T-helper 22 cell (primary cell): ENCODE data around the gene GDF7.

Experiments
- DNase-seq: peaks from one replicate; pipeline ENCODE4 v3.0.0-alpha.2; 2020; ENCODE audit warnings: low read depth

Gene GDF7

DNA sequence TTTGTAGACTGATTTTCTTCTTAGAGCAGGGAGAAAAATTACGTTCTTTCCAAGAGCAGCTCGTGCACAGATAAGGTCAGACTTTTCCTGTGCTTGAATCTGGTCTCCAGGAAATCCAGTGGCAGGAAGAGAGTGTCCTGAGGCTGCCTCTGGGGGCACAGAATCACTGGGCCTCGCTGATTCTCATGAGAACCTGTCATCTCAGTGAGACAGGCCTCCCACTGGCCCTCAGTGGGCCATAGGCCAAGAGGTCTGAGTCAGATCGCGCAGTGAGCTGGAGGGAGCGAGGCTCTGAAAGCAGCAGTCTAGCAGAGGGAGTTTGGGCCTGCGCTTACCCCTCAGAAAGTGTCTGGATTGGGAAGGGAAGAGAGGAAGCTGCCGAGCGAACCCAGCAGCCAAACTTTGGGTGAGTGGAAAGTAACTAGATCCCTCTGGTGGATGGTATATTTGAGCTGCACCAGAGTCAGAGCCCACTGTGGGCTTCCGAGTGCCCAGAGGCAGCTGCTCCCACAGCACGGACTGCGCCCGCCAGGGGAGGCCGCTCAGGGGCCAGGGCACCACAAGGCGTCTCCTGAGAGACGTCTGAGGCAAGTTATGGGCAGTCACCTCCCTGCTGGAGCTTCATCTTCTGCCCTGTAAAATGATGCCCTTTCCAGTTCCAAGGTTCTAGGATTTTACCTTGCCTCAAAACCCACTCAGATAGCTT is 8.2 kb downstream of the GDF7 start:
- no peak for DNase-seq

DNA sequence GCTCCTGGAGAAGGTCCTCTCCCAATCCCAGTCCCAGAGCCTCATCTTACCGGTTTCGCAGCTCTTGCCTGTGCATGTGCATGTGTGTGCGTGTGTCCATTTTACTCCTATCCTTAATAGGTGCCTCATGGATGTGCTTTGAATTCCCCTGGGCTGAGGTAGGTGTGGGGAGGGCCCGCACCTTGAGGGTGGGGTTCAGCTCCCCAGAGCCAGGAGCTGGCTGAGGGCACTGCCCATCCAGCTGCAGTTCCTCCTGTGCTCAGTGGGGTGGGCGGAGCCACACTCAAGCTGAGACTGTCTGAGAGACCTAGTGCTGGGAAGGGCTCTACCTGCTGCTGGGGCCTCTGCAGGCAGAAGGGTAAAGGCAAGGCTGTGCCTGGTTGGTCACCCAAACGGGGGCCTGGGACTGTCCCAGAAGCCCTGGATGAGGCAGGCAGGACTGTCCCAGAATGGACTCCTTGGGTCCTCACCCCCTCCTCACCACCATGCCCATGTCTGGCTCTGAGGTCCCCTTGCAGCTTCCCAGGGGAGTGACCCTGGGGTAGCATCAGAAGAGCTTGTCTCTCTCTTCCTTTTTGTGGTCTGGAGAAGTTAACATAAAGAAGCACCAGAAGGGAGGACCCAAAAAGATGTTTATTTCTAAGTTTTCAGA is 8.9 kb downstream of the GDF7 start:
- DNase-seq = no peak

DNA sequence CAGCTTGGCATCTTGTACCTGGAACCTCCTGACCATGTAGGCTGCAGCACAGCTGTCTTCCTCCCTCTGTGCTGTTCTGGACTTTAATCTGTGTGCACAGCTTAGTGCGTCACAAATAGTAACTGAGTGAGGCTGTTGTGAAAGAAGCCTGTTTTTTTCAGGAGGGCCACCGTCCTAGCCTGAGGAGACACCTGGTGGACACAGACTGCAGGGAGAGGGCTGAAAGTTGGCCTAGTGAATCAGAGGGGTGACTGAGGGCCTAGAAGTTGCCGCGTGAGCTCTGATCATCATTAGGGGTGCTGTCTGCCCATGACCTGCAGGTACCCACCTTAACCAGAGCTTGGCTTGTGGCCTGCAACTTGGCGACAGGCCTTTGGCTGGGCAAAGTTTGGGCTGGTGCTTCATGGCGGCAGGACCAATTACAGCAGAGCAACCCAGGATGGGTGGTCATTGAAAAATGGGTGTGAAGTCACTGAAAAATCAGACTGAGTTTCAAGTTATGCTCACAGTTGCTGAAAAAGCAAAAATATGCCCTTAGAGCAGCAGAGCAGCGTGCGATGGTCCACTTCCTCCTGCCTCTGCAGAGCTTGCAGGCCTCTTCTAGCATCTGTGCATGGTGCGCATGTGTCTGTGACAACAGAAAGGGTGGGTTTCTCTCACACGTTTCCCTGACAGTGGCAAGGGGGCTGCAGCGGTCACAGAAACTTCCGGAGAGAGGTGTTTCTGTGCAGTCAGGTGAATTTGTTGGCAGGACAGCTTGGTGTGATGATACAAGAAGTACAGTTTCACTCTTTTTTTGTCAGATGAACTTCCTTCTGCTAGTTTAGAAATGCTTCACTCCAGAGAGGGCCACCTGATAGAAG is 9.6 kb downstream of the GDF7 start:
- no peak for DNase-seq

DNA sequence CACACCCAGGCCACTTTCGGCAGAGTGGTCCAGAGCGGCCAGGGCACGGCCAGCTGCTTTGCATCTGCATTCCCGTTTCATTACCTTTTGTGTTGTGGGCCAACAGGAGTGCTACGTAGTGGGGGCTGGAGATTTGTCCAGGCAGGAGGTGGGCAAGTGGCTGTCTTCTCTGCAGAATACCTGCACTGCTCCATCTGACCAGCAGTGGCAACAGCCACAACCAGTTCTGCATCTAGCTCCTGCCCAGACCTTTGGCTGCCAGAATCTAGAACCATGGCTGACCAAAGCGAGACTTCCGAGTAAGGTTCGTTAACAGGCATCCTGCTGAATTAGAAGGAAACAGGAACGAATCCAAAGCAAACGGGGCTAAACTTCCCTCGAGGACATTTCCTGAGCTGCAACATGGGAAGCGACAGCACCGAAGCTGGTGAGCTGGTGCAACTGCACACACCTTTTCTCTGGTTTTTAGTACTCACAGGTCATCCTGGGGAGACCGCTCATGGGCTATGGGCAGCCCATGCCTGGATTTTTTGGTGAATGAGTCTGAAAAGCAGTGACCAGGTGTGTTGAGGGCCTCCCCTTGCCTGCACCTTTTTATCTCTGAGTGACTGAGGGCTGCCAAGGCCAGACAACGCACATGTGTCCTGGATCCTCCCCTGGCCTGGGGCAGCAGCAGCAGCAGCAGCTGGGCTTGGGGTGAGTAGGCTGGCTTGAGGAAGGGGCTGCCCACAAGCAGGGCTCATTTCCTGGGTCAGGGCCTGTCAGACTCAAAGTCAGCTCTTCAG is 10.5 kb downstream of the GDF7 start:
- DNase-seq = no peak

DNA sequence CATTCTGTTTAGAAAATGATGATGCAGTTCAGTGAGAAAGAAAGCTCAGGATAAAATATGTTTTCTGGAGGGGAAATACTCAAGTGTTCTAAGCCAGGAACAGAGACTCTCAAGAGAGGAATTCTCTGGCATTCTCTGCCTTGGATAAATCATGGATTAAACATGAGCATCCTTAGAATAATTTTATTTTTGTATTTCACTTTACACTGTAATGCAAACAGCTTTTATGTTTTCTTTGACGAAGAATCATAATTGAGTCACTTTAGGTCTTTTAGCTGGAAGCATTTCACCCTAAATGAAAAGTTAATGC is 11.1 kb downstream of the GDF7 start:
- DNase-seq = no peak

DNA sequence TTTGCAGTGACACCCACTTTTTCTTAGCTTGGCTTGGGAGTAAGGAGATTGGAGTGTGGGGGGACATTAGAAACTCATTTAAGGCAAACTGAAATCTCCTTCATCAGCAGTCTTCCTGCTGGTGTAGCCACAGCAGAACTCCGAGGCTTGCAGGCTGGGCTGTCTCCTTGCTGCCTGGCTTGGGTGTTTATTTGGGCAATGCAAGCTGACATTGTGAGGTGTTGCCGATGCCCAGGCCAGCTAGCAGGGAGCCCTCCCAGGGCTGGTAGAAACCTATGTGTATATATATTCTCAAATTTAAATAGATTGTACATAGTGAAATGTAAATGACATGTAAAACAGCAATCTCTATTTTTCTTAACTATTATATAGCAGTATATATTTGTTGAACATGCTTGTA is 11.8 kb downstream of the GDF7 start:
- DNase-seq = no peak

DNA sequence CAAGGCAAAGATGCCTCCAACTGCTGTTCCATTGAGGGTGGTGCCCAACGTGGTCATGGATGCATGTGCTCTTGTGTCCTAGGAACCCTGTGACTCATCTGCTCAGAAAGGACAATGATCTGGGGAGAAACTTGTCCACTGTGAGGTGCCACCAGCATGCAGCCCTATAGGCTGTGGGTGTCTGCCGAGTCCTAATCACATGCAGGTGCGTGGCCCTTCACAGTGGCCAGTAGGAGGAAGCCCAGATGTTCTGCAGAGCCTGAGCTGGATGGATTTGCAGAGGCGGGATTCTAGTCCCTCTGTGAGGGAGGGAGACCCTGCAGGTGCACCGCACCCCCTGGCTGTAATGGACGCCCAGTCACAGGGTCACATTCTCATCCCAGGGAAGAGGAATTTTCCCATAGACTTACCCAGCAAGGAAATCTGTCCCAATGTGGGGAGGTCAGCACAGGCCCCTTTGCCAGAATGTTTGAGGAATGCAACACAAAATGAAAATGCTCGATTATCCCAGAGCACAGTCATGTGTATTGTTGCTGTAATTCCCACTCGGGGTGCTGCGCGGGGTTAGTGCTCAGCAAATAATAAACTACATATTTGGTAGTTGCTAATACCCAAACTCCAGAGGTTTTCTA is 13.9 kb downstream of the GDF7 start:
- no peak for DNase-seq

DNA sequence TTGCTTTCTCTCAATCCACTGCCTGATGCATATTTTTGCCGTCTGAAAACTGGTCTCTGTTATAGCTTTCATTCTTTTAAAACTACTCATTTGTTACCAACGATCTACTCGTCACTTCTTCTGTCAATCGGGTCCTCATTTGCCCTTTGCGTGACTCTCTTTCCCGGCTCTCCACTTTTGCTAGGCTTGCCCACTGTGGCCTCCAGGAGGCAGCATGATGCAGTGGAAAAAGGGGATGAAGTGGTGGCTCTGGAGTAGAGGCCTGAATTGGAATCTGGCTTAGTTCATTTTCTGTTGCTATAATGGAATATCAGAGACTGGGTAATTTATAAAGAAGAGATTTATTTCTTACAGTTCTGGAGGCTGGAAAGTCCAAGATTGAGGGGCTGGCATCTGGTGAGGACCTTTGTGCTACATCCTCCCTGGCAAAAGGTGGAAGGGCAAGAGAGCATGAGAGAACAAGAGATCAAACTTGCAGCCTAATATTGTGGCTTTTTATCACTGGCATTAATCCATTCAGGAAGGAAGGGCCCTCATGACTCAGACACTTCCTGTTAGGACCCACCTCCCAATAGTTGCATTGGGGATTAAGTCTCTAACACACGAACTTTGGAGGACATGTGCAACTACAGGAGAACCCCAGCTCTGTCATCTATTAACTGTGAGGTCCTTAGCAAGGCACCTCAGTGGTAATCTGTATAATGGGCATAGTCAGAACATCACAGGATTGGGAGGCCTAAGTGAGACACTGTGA is 15.4 kb downstream of the GDF7 start:
- no peak for DNase-seq

DNA sequence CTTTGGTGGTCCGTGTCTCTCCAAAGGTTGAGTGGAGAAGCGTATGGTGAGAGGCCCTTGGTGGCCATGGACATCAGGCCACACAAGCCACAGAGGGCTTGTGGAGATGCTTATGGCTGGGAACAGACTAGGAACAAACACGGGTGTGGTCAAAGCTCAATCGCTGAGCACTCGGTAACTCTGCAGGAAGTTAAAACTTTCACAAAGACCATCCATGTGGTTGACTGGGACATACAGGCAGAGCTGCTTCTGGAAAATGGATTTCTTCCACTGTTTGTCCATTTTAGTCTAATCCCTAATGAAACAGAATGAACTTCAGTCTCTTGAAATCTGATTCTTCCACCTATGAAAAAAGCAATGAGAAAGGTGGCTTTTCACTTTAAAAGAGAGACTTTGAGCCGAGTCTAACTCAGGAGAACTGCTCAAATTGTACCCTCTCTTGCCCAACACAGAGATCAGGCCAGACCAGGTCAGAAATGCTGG is 17.7 kb downstream of the GDF7 start:
- no peak for DNase-seq

DNA sequence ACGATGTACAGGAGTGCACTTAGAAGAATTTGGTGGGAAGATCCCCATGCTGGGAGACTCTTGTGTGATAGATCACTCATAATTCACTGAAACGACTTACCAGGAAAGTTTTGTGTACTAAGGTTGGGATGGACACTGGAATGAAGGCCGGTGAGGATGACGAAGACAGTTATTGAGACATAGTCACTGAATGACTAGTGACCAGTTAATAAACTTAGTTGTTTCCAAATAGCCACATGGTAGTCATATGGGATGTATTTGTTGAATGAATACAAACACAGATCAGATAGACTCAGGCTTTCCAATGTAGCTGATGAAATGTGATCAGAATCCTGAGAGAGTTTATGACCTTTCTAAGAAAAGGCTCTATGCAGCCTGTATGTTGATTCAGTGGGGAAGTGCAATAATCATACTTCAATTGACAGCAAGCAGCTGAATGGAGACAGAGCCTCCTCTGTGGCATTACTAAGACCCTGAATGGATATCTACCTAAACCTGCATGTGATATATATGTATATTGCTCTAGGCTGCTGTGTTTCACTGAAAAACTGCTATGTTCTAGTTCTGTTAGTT is 20.4 kb downstream of the GDF7 start:
- no peak for DNase-seq

DNA sequence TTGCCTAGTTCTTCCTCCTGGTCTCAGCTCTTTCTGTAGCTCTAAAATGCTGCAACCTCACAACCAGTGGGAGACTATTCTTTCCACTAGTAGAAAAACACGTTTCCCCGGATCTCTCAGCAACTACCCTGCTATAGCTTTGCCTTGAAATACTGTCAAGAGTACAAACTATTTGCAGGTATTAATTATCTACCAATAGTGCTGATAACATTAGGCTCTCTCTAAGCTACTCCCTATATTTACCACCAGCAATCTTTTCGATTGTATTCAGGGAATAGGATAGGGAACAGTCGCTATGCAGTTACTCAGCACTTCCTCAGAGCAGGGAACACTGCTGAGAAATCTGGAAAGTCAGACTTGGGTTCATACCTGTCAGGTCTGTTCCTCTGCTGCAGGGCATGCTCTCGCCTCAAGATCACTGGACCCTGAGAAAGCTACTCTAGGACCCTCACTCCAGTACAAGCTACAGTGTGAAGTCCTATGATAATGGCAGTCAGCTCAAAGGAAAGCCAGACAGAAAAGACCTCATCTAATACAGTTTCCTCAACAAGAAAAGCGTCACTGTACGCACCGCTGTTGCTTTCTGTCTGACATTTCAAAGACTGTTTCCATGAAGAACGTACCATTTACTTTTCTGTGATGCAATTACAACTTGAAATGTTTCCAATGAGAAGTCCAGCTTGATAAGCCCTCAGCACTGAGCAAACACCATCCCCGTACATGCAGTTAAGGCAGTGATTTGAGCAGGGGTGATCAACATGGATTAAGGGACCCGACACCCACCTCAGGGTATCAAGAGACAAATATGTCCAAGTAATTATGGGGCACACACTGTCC is 22.7 kb downstream of the GDF7 start:
- no peak for DNase-seq

DNA sequence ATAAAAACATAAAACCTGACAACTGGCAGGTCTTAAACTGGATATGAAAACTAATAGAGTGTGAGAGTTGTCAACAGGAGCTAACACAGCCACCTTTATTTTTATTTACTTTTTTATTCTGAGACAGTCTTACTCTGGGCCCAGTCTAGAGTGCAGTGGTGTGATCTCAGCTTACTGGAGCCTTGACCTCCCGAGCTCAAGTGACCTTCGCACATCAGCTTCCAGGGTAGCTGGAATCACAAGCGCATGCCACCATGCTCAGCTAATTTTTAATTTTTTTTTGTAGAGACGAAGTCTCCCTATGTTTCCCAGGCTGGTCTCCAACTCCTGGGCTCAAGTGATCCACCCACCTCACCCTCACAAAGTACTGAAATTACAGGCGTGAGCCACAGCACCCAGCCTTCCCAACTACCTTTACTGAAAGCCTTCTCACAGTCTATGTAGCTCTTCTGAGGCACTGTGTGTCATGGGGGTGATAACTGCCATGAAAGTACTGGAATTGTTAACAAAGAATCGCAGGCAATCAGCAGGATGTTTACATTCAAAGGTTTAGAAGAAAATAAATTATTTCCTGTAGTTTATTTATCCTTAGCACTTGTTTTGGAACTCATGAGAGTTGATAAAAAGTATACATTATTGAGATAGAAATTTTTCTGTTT is 24.3 kb downstream of the GDF7 start:
- no peak for DNase-seq

DNA sequence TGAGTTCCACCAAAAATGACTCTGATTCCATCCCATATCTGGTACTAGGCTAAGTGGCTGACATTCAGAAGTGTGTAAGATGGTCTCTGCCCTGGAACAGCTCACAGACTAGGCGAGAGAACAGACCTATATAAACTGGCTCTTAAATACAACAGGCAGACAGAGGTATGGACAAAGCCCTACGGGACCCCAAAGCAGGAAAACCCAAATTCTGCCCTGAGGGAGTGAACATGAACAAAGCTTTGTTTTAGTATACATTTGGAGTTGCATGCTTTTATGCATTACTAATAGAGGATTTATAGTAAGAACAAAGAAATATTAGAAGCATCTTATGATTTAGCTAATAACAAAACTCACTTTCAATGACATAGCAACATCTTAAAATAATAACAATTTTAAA is 25.1 kb downstream of the GDF7 start:
- DNase-seq = no peak

DNA sequence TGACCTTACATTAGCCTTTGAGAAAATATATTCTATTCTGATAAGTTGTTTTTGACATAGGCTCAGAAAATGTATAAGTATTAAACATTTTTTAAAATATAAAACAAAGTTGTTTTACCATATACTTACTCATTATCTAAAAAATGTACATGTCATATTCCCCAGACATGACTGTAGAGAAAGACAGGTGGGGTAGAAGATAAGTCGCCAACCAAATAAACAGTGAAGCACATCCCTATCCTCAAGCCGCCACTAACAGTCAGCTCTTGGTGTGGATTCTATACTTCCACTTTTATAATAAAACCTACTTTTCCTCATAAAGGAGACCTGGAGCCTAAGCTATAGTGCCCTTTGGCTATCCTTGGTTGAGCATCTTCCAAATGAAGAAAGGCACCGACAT is 26.4 kb downstream of the GDF7 start:
- DNase-seq = no peak

DNA sequence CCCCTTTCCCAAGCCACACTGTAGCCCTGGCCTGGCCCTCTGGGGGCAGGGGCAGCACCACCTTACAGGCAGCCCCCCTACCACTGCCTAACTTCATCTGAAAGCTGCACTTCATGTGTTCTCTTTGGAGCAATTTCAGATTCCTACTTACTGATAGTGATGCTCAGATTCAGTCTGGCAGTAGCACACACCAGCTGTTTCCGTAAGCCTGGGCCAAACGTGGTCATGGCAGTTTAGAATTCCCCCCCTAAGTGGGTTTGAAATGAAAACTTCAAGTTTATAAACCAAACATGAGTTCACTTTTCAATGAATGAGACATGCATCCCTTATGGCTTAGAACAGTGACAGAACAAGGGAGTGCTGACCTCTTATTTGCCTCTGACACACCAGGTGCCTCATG is 29.4 kb downstream of the GDF7 start:
- DNase-seq = no peak

DNA sequence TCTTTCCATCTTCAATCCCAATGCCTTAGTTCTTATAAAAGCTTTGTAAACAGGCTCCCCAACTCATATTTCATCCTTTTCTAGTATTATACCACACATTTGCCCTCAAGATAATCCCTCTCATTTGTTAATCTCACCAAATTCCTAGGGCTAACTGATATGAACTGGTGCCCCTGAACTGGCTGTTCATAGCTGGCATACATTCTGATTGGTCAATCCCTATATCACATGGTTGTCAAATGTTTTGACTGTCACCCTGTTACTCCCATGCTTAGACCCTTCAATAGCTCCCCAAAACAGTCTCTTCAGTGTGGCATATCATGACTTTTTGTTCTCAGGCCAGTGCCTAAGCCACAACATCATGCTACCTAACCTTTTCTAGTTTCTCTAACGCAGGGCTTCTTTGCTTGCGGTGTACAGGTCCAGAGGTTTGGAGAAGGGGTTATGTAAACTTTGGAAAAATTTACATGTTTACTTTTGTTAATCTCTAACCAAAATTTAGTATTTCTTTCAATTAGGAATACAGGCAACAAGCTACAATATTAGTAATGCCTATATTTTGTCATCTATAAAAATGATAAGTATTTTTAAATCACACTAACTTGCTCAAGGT is 30.5 kb downstream of the GDF7 start:
- no peak for DNase-seq

DNA sequence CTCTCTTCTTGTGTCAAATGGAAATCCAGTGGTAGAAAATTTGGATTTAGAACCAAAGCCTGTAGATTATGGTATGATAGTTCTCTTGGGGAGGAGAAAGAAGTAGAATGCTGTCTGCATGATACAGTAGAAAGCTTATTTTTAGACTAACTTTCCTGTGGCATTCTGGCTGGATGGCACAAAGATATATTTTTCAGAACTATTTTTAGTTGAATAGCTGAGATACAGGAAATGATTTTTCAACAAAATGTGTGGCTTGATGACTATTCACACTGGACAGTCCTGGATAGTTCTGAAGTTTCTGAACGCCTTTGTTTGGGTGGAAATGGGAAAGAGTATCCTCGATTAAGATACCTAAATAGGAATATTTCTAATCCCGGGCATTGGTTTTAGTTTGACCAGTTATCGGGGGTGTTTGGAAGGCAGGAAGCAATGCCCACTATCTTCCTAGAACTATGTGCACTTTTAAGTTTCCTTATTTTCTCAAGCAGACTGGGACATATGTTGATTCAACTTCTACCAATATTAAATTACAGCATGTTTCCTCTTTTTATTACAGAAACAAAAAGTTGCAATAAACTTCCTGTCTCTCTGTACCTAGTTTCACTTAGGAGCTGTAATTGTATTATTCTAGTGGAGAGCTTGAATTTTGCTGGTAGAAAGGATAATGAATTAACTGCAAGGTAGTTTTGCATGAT is 32.1 kb downstream of the GDF7 start:
- no peak for DNase-seq

DNA sequence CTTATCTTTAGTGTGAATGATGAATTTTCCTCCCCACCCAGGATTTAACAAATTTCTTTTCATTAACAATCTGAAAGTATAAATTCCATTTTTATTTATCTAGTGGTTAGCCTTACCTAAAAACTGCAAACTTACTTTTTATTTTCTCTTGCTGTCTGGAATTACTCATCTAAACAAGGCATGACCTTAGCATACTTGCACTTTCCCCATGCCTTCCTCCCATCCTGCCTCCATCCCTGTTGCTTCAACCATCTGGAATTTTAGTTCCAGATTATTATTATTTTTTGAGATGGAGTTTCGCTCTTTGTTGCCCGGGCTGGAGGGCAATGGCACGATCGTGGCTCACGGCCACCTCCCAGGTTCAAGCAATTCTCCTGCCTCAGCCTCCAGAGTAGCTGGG is 35.6 kb downstream of the GDF7 start:
- no peak for DNase-seq
